Cardiac muscle cell (in vitro differentiated cells and primary cell): ENCODE measurements around the gene LRRC7. TPM values are rescaled to one million over a fixed set of nuclear protein-coding genes. Genes with fewer than 3 reads are reported as not detected.
A peak's percentile ranks its signal among the peaks of the same experiment; 100 is the strongest.

Source experiments
- DNase-seq, 2 donors: peaks; one replicate each; pipeline versions ENCODE4 v3.0.0 to v3.0.0-alpha.2; 2010 to 2017; ENCODE audit warnings: low read depth in 1 of 2, low spot score in 1 of 2
- H3K27ac ChIP-seq: fragments of 200-600 bp; sonication (generic); 2 replicates; pipeline ENCODE4 v1.5.1; 2016
- H3K27me3 ChIP-seq: fragments of 200-600 bp; sonication (generic); 2 replicates; pipeline ENCODE4 v1.6.0; 2016; ENCODE audit warnings: control low read depth
- H3K36me3 ChIP-seq: fragments of 200-600 bp; sonication (generic); 2 replicates; pipeline ENCODE4 v1.5.1; 2016; ENCODE audit warnings: control low read depth
- H3K4me1 ChIP-seq: fragments of 200-600 bp; sonication (generic); 2 replicates; pipeline ENCODE4 v1.8.1; 2017; ENCODE audit warnings: low read depth, mild to moderate bottlenecking, mixed run types
- H3K4me3 ChIP-seq: fragments of 200-600 bp; sonication (generic); 2 replicates; pipeline ENCODE4 v1.5.1; 2016; ENCODE audit warnings: mild to moderate bottlenecking
- H3K9me3 ChIP-seq: fragments of 200-600 bp; sonication (generic); 2 replicates; pipeline ENCODE4 v1.5.1; 2017; ENCODE audit warnings: low read depth, mild to moderate bottlenecking, control low read depth
- CTCF ChIP-seq: IDR thresholded peaks from 2 replicates; pipeline ENCODE4 v1.5.1; 2012; ENCODE audit warnings: low read depth, mild to moderate bottlenecking, low read length
- polyA plus RNA-seq: library from polyadenylated mRNA; unstranded; fragments of >200 nt; fragmentation: Nextera tagmentation; extraction: Ambion mirVana; gene quantifications from 2 replicates; pipeline ENCODE4 v1.2.1, GENCODE V29; 2016
- total RNA-seq: library from RNA; depleted of rRNA; stranded (reverse); fragments of >200 nt; gene quantifications from 2 replicates; pipeline ENCODE4 v1.2.3, GENCODE V29; 2016

Gene LRRC7
- total and polyA plus RNA-seq, 2 experiments from 2014 or later, result 0.09 TPM; not detected in 1

GRCh38 chr1:70075761-70076160, 508.0 kb downstream of the LRRC7 start:
- Histone ChIP-seq H3K9me3 (no peaks in the 10 kb centered on the region), H3K36me3 (no peaks in the 10 kb centered on the region), H3K27ac (no peak overlapping the region), H3K27me3 (no peaks in the 10 kb centered on the region), H3K4me3 (no peak overlapping the region), H3K4me1 (no peaks in the 10 kb centered on the region)
- DNase-seq, result no peak
- TF ChIP-seq CTCF, result no peak

DNA sequence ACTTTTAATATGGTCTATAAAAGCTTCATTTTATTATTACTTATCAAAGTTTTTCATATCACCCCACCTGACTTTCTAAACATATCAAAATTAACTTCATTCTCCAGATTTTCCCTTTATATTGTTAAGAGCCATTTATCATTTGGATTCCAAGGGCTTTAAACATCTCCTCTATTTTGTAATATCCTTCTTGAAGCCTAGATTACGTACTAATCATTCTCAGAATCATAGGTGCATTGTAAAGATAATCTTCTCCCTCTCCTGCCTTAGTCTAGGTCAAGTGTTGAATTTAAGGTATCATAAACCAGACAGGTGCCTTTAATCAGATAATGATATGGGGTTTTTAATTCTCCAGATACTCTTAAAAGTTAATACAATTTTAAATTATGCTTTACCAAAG, 509.3 kb downstream of the LRRC7 start:
- Histone ChIP-seq H3K27me3 (no peaks in the 10 kb centered on the region), H3K4me1 (no peaks in the 10 kb centered on the region), H3K27ac (no peak overlapping the region), H3K9me3 (no peaks in the 10 kb centered on the region), H3K4me3 (no peak overlapping the region), H3K36me3 (no peaks in the 10 kb centered on the region)
- no peak for TF ChIP-seq CTCF
- no peak for DNase-seq

DNA sequence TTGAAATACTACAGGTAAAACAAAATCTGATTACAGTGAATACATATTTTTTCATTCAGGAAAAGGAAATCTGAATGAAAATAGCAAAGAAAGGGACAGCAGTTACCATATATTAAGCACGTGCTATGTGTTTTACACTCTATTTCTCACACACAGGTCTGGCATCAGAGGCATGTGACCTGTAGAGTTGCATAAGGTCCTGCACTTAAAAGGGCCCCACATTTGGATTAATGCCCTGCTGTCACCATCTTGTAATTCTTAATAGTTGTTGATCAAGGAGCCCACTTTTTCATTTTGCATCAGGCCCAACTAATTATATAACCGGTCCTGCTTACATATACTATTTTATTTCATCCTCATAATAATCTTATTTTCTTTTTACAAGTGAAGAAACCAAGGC, 511.8 kb downstream of the LRRC7 start:
- Histone ChIP-seq H3K4me1 (no peaks in the 10 kb centered on the region), H3K9me3 (no peaks in the 10 kb centered on the region), H3K4me3 (no peak overlapping the region), H3K27ac (no peak overlapping the region), H3K27me3 (no peaks in the 10 kb centered on the region), H3K36me3 (no peaks in the 10 kb centered on the region)
- TF ChIP-seq CTCF, result no peak
- no peak for DNase-seq

GRCh38 chr1:70083519-70083918, 515.8 kb downstream of the LRRC7 start:
- Histone ChIP-seq H3K9me3 (no peaks in the 10 kb centered on the region), H3K4me1 (no peaks in the 10 kb centered on the region), H3K27ac (no peak overlapping the region), H3K4me3 (no peak overlapping the region), H3K36me3 (no peaks in the 10 kb centered on the region), H3K27me3 (no peaks in the 10 kb centered on the region)
- no peak for DNase-seq
- TF ChIP-seq CTCF, result no peak

DNA sequence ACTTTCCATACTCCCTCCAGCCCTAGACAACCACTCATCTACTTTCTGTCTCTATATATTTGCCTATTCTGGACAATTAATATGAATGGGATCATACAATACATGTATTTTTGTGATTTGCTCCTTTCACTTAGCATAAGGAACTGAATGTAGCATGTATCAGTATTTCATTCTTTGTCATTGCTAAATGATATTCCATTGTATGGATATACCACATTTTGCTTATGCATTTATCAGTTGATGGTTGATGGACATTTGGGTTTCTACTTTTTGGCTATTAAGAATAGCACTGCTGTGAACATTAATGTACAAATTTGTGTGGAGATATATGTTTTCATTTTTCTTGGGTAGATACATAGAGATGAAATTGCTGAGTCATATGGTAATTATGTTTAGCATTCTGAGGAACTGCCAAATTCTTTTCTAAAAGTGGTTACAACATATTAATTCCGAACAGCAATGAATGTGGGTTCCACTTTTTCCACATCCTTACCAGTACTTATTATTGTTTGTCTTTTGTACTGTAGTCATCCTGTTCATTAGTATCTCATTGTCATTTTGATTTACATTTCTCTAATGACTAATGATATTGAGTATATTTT, 516.7 kb downstream of the LRRC7 start:
- peak in 1 of 2 donors; percentile 33 for DNase-seq
- Histone ChIP-seq H3K27ac (no peak overlapping the region), H3K27me3 (no peaks in the 10 kb centered on the region), H3K36me3 (no peaks in the 10 kb centered on the region), H3K9me3 (no peaks in the 10 kb centered on the region), H3K4me3 (no peak overlapping the region), H3K4me1 (no peaks in the 10 kb centered on the region)
- no peak for TF ChIP-seq CTCF
